Osteoblast (primary cell): ENCODE results near the gene TOP2B. TPM values are rescaled to one million over a fixed set of nuclear protein-coding genes. Genes with fewer than 3 reads are reported as not detected.

Source experiments
- DNase-seq: peaks from one replicate; pipeline ENCODE4 v3.0.0; 2011; ENCODE audit warnings: low spot score, mixed read lengths; ENCODE audit not compliant: insufficient read length; ENCODE audit errors: missing footprints
- H2AFZ ChIP-seq: 2 replicates; pipeline ENCODE4 v1.6.0; 2011; ENCODE audit warnings: mild to moderate bottlenecking, low read length
- H3K27ac ChIP-seq: 2 replicates; pipeline ENCODE4 v1.5.1; 2011; ENCODE audit warnings: mild to moderate bottlenecking, low read depth, low read length, moderate library complexity
- H3K27me3 ChIP-seq: 2 replicates; pipeline ENCODE4 v1.6.0; 2012; ENCODE audit warnings: mild to moderate bottlenecking, control low read depth, inconsistent platforms, low read length, moderate library complexity; ENCODE audit not compliant: insufficient read depth
- H3K36me3 ChIP-seq: 2 replicates; pipeline ENCODE4 v1.5.1; 2011; ENCODE audit warnings: mild to moderate bottlenecking, low read length, control low read depth, moderate library complexity; ENCODE audit not compliant: insufficient read depth
- H3K4me1 ChIP-seq: 2 replicates; pipeline ENCODE4 v1.5.1; 2011; ENCODE audit warnings: mild to moderate bottlenecking, low read length, control low read depth, moderate library complexity; ENCODE audit not compliant: insufficient read depth
- H3K4me2 ChIP-seq: 2 replicates; pipeline ENCODE4 v1.6.0; 2011; ENCODE audit warnings: mild to moderate bottlenecking, low read length; ENCODE audit not compliant: insufficient read depth
- H3K4me3 ChIP-seq: fragments of 200-600 bp; sonication (generic); 3 replicates; pipeline ENCODE4 v1.5.1; 2012; ENCODE audit warnings: mild to moderate bottlenecking, low read length, inconsistent platforms; ENCODE audit not compliant: insufficient read depth
- H3K79me2 ChIP-seq: 2 replicates; pipeline ENCODE4 v1.6.0; 2012; ENCODE audit warnings: mild to moderate bottlenecking, low read length, control low read depth, inconsistent platforms; ENCODE audit not compliant: insufficient read depth
- H3K9me3 ChIP-seq: 2 replicates; pipeline ENCODE4 v1.5.1; 2011; ENCODE audit warnings: low read depth, low read length, control low read depth
- H4K20me1 ChIP-seq: 2 replicates; pipeline ENCODE4 v1.6.0; 2012; ENCODE audit warnings: mild to moderate bottlenecking, low read length, control low read depth; ENCODE audit not compliant: insufficient read depth
- total RNA-seq: library from RNA; depleted of rRNA; stranded (reverse); fragments of >200 nt; gene quantifications from 2 replicates; pipeline ENCODE4 v1.2.3, GENCODE V29; 2012
- TF ChIP-seq, protein P1 (sequence below): IDR thresholded peaks from 2 replicates; pipeline ENCODE4 v1.5.1; 2011; ENCODE audit warnings: mild to moderate bottlenecking, low read depth, low read length, moderate library complexity; ENCODE audit errors: extremely low read depth

TOP2B gene
- total RNA-seq, 1 donor, result 71.7 TPM

DNA sequence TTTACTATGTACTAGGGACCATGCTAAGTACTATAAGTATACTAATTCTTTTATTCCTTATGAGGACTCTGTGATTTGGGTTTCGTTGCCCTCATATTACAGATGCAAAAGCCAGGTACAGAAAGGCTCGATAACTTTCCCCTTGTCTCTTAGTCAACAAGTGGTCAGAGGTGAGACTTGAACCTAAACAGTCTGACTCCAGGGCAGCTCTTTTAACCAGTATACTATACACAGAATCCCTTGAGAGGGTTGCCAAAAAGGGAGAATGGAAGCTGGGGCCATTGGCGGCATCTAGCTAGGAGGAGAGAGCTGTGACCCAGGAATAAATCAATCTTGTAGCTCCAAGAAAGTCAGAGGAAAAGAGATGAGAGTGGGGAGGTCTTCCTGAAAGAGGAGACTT is 92.4 kb downstream of the TOP2B start:
- TF ChIP-seq, protein P1, sequence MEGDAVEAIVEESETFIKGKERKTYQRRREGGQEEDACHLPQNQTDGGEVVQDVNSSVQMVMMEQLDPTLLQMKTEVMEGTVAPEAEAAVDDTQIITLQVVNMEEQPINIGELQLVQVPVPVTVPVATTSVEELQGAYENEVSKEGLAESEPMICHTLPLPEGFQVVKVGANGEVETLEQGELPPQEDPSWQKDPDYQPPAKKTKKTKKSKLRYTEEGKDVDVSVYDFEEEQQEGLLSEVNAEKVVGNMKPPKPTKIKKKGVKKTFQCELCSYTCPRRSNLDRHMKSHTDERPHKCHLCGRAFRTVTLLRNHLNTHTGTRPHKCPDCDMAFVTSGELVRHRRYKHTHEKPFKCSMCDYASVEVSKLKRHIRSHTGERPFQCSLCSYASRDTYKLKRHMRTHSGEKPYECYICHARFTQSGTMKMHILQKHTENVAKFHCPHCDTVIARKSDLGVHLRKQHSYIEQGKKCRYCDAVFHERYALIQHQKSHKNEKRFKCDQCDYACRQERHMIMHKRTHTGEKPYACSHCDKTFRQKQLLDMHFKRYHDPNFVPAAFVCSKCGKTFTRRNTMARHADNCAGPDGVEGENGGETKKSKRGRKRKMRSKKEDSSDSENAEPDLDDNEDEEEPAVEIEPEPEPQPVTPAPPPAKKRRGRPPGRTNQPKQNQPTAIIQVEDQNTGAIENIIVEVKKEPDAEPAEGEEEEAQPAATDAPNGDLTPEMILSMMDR, result no peak
- DNase-seq, result no peak
- Histone ChIP-seq H3K27me3 (no peaks in the 10 kb centered on the region), H3K4me3 (no peak overlapping the region), H3K4me2 (peak overlapping the region; percentile 59), H3K36me3 (no peaks in the 10 kb centered on the region), H2AFZ (no peak overlapping the region), H3K27ac (peak overlapping the region; percentile 88), H3K4me1 (peaks cover 19% of the 10 kb centered on the region), H3K9me3 (no peaks in the 10 kb centered on the region), H4K20me1 (no peaks in the 10 kb centered on the region), H3K79me2 (no peaks in the 10 kb centered on the region)

DNA sequence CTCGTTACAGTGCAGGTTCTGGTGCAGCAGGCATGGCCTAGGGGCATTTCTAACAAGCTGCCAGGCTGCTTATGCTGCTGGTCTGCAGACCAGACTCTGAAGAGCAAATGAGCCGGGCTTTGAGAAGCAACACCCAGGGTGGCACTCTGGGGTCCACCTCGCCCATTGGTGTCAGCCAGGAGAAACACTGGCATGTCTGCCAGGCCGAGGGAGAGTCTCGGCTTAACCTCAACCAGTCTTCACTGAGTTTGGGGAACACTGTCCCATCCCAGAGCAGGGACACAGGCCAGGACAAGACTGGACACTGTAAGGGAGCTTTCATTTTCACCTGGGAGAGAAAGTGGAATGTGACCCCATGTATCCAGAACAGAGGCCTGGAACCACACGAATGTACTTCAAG is 93.4 kb downstream of the TOP2B start:
- Histone ChIP-seq H2AFZ (no peak overlapping the region), H4K20me1 (no peaks in the 10 kb centered on the region), H3K79me2 (no peaks in the 10 kb centered on the region), H3K36me3 (no peaks in the 10 kb centered on the region), H3K27ac (no peak overlapping the region), H3K27me3 (no peaks in the 10 kb centered on the region), H3K4me3 (no peak overlapping the region), H3K9me3 (no peaks in the 10 kb centered on the region), H3K4me1 (peaks cover 19% of the 10 kb centered on the region), H3K4me2 (no peak overlapping the region)
- TF ChIP-seq, protein P1, result no peak
- no peak for DNase-seq

DNA sequence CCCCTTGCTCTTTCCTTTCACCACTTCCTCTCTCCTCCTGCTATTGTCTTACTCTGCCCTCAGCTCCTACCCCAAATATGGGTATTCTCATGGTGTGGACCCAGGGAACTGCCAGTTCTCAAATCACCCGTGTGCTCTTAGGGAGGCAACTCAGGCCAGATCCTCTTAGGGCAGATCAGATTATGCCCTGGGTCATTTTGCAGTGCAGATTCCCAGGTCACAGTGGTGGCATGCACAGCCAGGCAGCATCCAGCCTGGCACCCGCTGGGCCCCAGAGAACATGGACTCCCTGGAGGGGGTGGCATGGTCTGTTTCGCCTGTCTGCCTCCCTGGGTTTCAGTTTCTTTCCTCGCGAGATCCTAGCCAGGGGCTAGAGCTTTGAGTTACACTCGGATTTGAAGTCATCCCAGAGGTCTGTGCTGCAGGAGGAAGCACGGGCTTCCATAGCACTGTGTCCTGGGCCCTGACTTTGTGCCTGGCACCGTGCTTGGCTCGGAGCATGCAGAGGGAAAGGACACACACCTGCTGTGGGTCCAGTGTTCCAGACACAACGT is 96.1 kb downstream of the TOP2B start:
- TF ChIP-seq, protein P1, result no peak
- H3K4me3 ChIP-seq, result no peak overlapping the region
- H4K20me1 ChIP-seq, result no peaks in the 10 kb centered on the region
- no peak overlapping the region for H3K4me2 ChIP-seq
- H2AFZ ChIP-seq, result no peak overlapping the region
- no peaks in the 10 kb centered on the region for H3K36me3 ChIP-seq
- H3K9me3 ChIP-seq, result no peaks in the 10 kb centered on the region
- H3K4me1 ChIP-seq, result peaks cover 16% of the 10 kb centered on the region
- H3K79me2 ChIP-seq, result no peaks in the 10 kb centered on the region
- no peak overlapping the region for H3K27ac ChIP-seq
- no peaks in the 10 kb centered on the region for H3K27me3 ChIP-seq
- no peak for DNase-seq

DNA sequence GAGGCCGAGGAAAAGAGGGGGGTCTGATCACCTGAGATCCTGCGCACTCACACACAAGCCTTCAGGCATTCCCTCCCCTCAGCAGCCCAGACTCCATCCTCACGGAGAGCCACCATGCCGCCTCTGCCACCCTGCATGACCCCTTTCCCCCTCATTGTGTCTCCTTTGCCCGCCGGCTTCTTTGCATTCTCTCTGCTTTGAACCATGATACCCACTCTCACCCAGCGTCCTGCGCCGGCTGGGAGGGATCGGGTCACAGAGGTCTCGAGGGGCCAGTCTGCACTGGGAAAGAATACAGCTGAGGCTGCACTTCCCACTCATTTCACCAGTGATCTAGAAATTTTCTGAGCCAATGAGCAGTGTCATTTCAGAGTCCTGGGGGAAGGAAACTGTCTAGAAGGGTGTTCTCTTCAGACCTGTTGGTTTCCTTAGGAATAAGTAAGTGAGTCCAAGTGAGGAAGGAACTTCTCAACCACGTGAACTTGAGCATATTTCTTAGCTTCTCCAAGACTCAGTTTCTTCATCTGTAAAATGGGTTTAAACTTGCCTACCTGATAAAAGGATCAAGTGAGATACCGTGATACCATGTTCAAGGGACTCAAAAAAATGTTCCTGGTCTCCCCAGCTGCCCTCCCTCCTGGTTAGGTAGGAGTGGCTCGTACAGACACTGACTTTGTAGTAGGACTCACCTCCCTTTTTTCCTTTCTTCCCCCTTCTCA is 96.7 kb downstream of the TOP2B start:
- no peaks in the 10 kb centered on the region for H3K79me2 ChIP-seq
- peaks cover 16% of the 10 kb centered on the region for H3K4me1 ChIP-seq
- no peaks in the 10 kb centered on the region for H3K36me3 ChIP-seq
- H3K9me3 ChIP-seq, result no peaks in the 10 kb centered on the region
- no peak overlapping the region for H3K4me2 ChIP-seq
- H3K27ac ChIP-seq, result no peak overlapping the region
- H3K4me3 ChIP-seq, result no peak overlapping the region
- H3K27me3 ChIP-seq, result no peaks in the 10 kb centered on the region
- no peak for DNase-seq
- TF ChIP-seq, protein P1, result no peak
- H2AFZ ChIP-seq, result no peak overlapping the region
- no peaks in the 10 kb centered on the region for H4K20me1 ChIP-seq
